HepG2 (cell line): ENCODE data around the gene MRPL43. TPM values are rescaled to one million over a fixed set of nuclear protein-coding genes. Genes with fewer than 3 reads are reported as not detected.

Source experiments
- ATAC-seq: fragments of 200-7000 bp; cut with Tn5 transposase; 3 replicates; pipeline ENCODE4 v1.9.1; 2020; ENCODE audit warnings: mild to moderate bottlenecking, moderate library complexity
- BruUV-seq: library from RNA; stranded (reverse); fragments of 400-500 nt; replicated peaks from 2 replicates; lab custom pipeline; 2021; lab: Mats Ljungman, UMichigan
- CTCF ChIA-PET: fragments of 300-600 bp; formaldehyde crosslinking; extraction: SDS; loops from one replicate; lab custom pipeline; 2021; ENCODE audit warnings: low total read pairs, inconsistent platforms, low intra/inter-chr PET ratio; lab: Yijun Ruan, JAX
- POLR2A ChIA-PET: fragments of 350-600 bp; sonication (Branson Sonifier 250); formaldehyde crosslinking; loops from one replicate; lab custom pipeline; 2020; ENCODE audit warnings: antibody characterized with exemption, inconsistent platforms; lab: Yijun Ruan, JAX
- DNase-seq: peaks from one replicate; pipeline ENCODE4 v3.0.0-alpha.2; 2015; ENCODE audit warnings: low spot score
- FAIRE-seq: peaks from 3 replicates; lab custom pipeline; 2011; peaks lifted over from hg19 to GRCh38; lab: Jason Lieb, UNC
- H2AFZ ChIP-seq: one replicate; pipeline ENCODE4 v1.6.1; 2011; ENCODE audit warnings: low read length, inconsistent platforms
- H3K27ac ChIP-seq: fragments of 300-600 bp; 3 replicates; pipeline ENCODE4 v1.8.0; 2011; ENCODE audit warnings: mixed run types, mild to moderate bottlenecking, mixed read lengths, low read length, inconsistent platforms; ENCODE audit not compliant: insufficient read depth; ENCODE audit errors: extremely low read length
- H3K27me3 ChIP-seq, 2 experiments: fragments of 200-600 bp in 1 of 2; 2 replicates in 1 of 2; 3 replicates in 1 of 2; pipeline versions ENCODE4 v1.6.0 to v1.8.0; 2011; ENCODE audit warnings: low read length in 2 of 2, mild to moderate bottlenecking in 2 of 2, moderate library complexity in 2 of 2, inconsistent platforms in 1 of 2; ENCODE audit not compliant: insufficient read depth in 2 of 2, control insufficient read depth in 1 of 2
- H3K36me3 ChIP-seq, 2 experiments: fragments of 200-600 bp in 1 of 2; replicated peaks in 1 of 2; 2 replicates in 1 of 2; 3 replicates in 1 of 2; pipeline versions ENCODE4 v1.5.1 to v1.8.0; 2011; ENCODE audit warnings: low read length in 2 of 2, inconsistent platforms in 1 of 2; ENCODE audit not compliant: insufficient read depth in 2 of 2, control insufficient read depth in 1 of 2
- H3K4me1 ChIP-seq: 2 replicates; pipeline ENCODE4 v1.5.1; 2012; ENCODE audit warnings: low read length, inconsistent platforms; ENCODE audit not compliant: insufficient read depth
- H3K4me2 ChIP-seq: 2 replicates; pipeline ENCODE4 v1.6.0; 2011; ENCODE audit warnings: low read depth, low read length, inconsistent platforms
- H3K4me3 ChIP-seq, 3 experiments: fragments of 200-600 bp in 1 of 3; sonication (generic), shearing (Covaris generic) in 1 of 3; replicated peaks in 1 of 3; 2 replicates each; pipeline ENCODE4 v1.5.1; 2011 to 2016; ENCODE audit warnings: low read length in 3 of 3, inconsistent platforms in 2 of 3, low read depth in 2 of 3, mild to moderate bottlenecking in 2 of 3, control low read depth in 1 of 3, mixed read lengths in 1 of 3; ENCODE audit not compliant: insufficient read depth in 1 of 3
- H3K79me2 ChIP-seq: one replicate; pipeline ENCODE4 v1.6.1; 2011; ENCODE audit warnings: low read length, inconsistent platforms; ENCODE audit not compliant: insufficient read depth
- H3K9ac ChIP-seq: 2 replicates; pipeline ENCODE4 v1.6.0; 2011; ENCODE audit warnings: mild to moderate bottlenecking, low read depth, low read length, inconsistent platforms; ENCODE audit not compliant: insufficient read depth
- H3K9me3 ChIP-seq: 2 replicates; pipeline ENCODE4 v1.5.1; 2012; ENCODE audit warnings: mild to moderate bottlenecking, low read length
- H4K20me1 ChIP-seq: 2 replicates; pipeline ENCODE4 v1.6.0; 2011; ENCODE audit warnings: inconsistent platforms, mild to moderate bottlenecking, low read length, moderate library complexity; ENCODE audit not compliant: insufficient read depth
- CBX5 ChIP-seq: sonication (generic); formaldehyde crosslinking; IDR thresholded peaks from 2 replicates; pipeline ENCODE4 v1.4.0; 2020; ENCODE audit warnings: missing genetic modification reagents, borderline replicate concordance
- CEBPZ ChIP-seq: IDR thresholded peaks from 2 replicates; pipeline ENCODE4 v1.6.1; 2012; ENCODE audit warnings: low read length, improper control_type of control experiment
- GTF3A ChIP-seq: sonication (generic); formaldehyde crosslinking; conservative IDR thresholded peaks from 2 replicates; pipeline ENCODE4 v1.4.0; 2020; ENCODE audit warnings: mild to moderate bottlenecking, missing genetic modification reagents
- KAT7 ChIP-seq: IDR thresholded peaks from 2 replicates; pipeline ENCODE4 v1.6.1; 2018; ENCODE audit warnings: borderline replicate concordance, missing compliant biosample characterization
- MTF2 ChIP-seq: sonication (generic); formaldehyde crosslinking; IDR thresholded peaks from 2 replicates; pipeline ENCODE4 v1.5.0; 2020; ENCODE audit warnings: missing genetic modification reagents, borderline replicate concordance
- NR3C1 ChIP-seq: sonication (generic); formaldehyde crosslinking; IDR thresholded peaks from 2 replicates; pipeline ENCODE4 v1.4.0; 2020; ENCODE audit warnings: missing genetic modification reagents
- RAD21 ChIP-seq: fragments of 450-650 bp; formaldehyde crosslinking; IDR thresholded peaks from 2 replicates; pipeline ENCODE4 v1.5.0; 2020; ENCODE audit warnings: mild to moderate bottlenecking
- RCOR2 ChIP-seq: IDR thresholded peaks from 2 replicates; pipeline ENCODE4 v1.6.1; 2016; ENCODE audit warnings: missing biosample characterization, missing genetic modification reagents
- SMYD3 ChIP-seq: sonication (generic); formaldehyde crosslinking; IDR thresholded peaks from 2 replicates; pipeline ENCODE4 v1.8.1; 2023; ENCODE audit warnings: mild to moderate bottlenecking, missing genetic modification reagents
- SRY ChIP-seq: sonication (generic); formaldehyde crosslinking; IDR thresholded peaks from 2 replicates; pipeline ENCODE4 v1.8.0; 2022; ENCODE audit warnings: mild to moderate bottlenecking, missing genetic modification reagents
- THRA ChIP-seq: sonication (generic); formaldehyde crosslinking; IDR thresholded peaks from 2 replicates; pipeline ENCODE4 v1.4.0; 2020; ENCODE audit warnings: missing genetic modification reagents, borderline replicate concordance
- TRAFD1 ChIP-seq: sonication (generic); formaldehyde crosslinking; IDR thresholded peaks from 2 replicates; pipeline ENCODE4 v1.5.1; 2020; ENCODE audit warnings: missing genetic modification reagents, mild to moderate bottlenecking, borderline replicate concordance
- ZC3H4 ChIP-seq: sonication (generic); formaldehyde crosslinking; IDR thresholded peaks from 2 replicates; pipeline ENCODE4 v1.4.0; 2020; ENCODE audit warnings: missing genetic modification reagents, borderline replicate concordance
- ZNF10 ChIP-seq: sonication (generic); formaldehyde crosslinking; IDR thresholded peaks from 2 replicates; pipeline ENCODE4 v1.4.0; 2020; ENCODE audit warnings: mild to moderate bottlenecking, low read depth, missing genetic modification reagents, borderline replicate concordance
- ZNF383 ChIP-seq: sonication (generic); formaldehyde crosslinking; IDR thresholded peaks from 2 replicates; pipeline ENCODE4 v1.4.0; 2020; ENCODE audit warnings: missing genetic modification reagents, mild to moderate bottlenecking, borderline replicate concordance
- ZNF547 ChIP-seq: sonication (generic); formaldehyde crosslinking; IDR thresholded peaks from 2 replicates; pipeline ENCODE4 v1.5.1; 2020; ENCODE audit warnings: mild to moderate bottlenecking, missing genetic modification reagents
- ZNF713 ChIP-seq: sonication (generic); formaldehyde crosslinking; IDR thresholded peaks from 2 replicates; pipeline ENCODE4 v1.4.0; 2020; ENCODE audit warnings: mild to moderate bottlenecking, missing genetic modification reagents
- WGBS: methylation state at CpG from one replicate; pipeline ENCODE4 v1.1.6; 2017; ENCODE audit warnings: low lambda C conversion rate; 5-methylcytosine and 5-hydroxymethylcytosine counted together
- in situ Hi-C: cut with HindIII; loops from 2 replicates; pipeline ENCODE4 v1.10.0; 2017; ENCODE audit warnings: low pct_unique_long_range_greater_than_20kb; ENCODE audit not compliant: extremely low pct_ligation_motif_present
- intact Hi-C: fragments of 100-400 bp; cut with micrococcal nuclease; formaldehyde crosslinking; loops from one replicate; pipeline ENCODE4 v1.10.0; 2022; ENCODE audit not compliant: unreplicated experiment
- polyA plus RNA-seq, 8 experiments: library from polyadenylated mRNA; depleted of rRNA in 3 of 8; stranded (reverse) in 7 of 8; unstranded in 1 of 8; fragments of >200 nt; fragmentation: Illumina TruSeq in 4 of 8; extraction: Trizol in 4 of 8; gene quantifications; 2 replicates each; pipeline versions ENCODE4 v1.2.1 to v1.2.3, GENCODE V29; 2011 to 2016; ENCODE audit warnings: low read depth in 4 of 8, missing spikeins in 1 of 8, mixed read lengths in 1 of 8; ENCODE audit not compliant: insufficient read depth in 1 of 8
- total RNA-seq, 5 experiments: library from RNA; depleted of rRNA; stranded (reverse); fragments of >200 nt; fragmentation: Illumina TruSeq; extraction: Trizol; gene quantifications; 2 replicates each; pipeline ENCODE4 v1.2.3, GENCODE V29; 2016; ENCODE audit warnings: low read depth in 1 of 5

Gene MRPL43
- total and polyA plus RNA-seq, 2 of the 13 experiments (the other 11 are each of a cell fraction or from before 2014, with no cell fraction given), result 71.0 to 73.7 TPM

GRCh38 chr10:101021239-101021638 lies 33.9 kb upstream of the MRPL43 start:
- H3K27me3 ChIP-seq, result peaks cover 1 to 13% of the 10 kb centered on the region in 2 experiments; a peak in 2 of 5 replicates
- no peaks in the 10 kb centered on the region for H3K36me3 ChIP-seq
- 8% methylated on average over 4 of the region's 4 CpGs for whole genome bisulfite sequencing
- no peaks in the 10 kb centered on the region for H3K9me3 ChIP-seq
- no peak overlapping the region for H3K4me2 ChIP-seq
- CTCF ChIA-PET, result no interaction called here
- DNase-seq, result no peak
- no peaks in the 10 kb centered on the region for H3K79me2 ChIP-seq
- no TSS peak for BruUV-seq
- TF ChIP-seq ZNF713 (no peak), RCOR2 (no peak), SRY (CRISPR knock-in tag) (no peak), NR3C1 (CRISPR knock-in tag) (no peak), RAD21 (CRISPR knock-in tag) (no peak), GTF3A (CRISPR knock-in tag) (no peak), CBX5 (CRISPR knock-in tag) (no peak), CEBPZ (no peak), THRA (CRISPR knock-in tag) (no peak), SMYD3 (no peak), TRAFD1 (no peak), ZNF383 (CRISPR knock-in tag) (no peak), KAT7 (CRISPR knock-in tag) (no peak), MTF2 (CRISPR knock-in tag) (no peak), ZNF547 (no peak), ZNF10 (CRISPR knock-in tag) (no peak), ZC3H4 (CRISPR knock-in tag) (no peak)
- no peak overlapping the region for H3K27ac ChIP-seq
- H3K4me3 ChIP-seq, result no peak overlapping the region
- POLR2A ChIA-PET, result no interaction called here
- ATAC-seq, result no peak
- peaks cover 18% of the 10 kb centered on the region for H3K4me1 ChIP-seq
- H3K9ac ChIP-seq, result no peak overlapping the region
- H4K20me1 ChIP-seq, result no peaks in the 10 kb centered on the region
- FAIRE-seq, result no peak
- intact Hi-C loops (no loop called here), in situ Hi-C loops (no loop called here)
- H2AFZ ChIP-seq, result no peak overlapping the region
